Measurements from ENCODE around the gene PSMD12.

DNA sequence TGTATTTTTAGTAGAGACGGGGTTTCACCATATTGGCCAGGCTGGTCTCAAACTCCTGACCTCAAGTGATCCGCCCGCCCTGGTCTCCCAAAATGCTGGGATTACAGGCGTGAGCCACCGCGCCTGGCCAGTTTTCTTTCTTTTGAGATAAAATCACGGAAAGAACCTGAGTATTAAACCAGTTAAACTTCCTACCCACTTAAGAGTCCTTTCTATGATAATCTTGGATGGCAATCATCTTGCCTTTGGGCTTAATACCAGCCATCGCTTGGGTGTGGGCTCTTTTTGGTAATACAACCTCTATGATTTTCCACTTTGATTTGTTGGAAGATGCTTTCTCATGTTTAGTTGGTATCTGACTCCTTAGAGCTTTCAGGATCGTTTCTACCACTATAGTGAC, 34.7 kb upstream of the PSMD12 start:
- TF ChIP-seq, protein P1, sequence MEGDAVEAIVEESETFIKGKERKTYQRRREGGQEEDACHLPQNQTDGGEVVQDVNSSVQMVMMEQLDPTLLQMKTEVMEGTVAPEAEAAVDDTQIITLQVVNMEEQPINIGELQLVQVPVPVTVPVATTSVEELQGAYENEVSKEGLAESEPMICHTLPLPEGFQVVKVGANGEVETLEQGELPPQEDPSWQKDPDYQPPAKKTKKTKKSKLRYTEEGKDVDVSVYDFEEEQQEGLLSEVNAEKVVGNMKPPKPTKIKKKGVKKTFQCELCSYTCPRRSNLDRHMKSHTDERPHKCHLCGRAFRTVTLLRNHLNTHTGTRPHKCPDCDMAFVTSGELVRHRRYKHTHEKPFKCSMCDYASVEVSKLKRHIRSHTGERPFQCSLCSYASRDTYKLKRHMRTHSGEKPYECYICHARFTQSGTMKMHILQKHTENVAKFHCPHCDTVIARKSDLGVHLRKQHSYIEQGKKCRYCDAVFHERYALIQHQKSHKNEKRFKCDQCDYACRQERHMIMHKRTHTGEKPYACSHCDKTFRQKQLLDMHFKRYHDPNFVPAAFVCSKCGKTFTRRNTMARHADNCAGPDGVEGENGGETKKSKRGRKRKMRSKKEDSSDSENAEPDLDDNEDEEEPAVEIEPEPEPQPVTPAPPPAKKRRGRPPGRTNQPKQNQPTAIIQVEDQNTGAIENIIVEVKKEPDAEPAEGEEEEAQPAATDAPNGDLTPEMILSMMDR (IDR thresholded peaks at IDR 0.05): no peak
- TF ChIP-seq ZFX (IDR thresholded peaks at IDR 0.05; ENCODE audit: borderline replicate concordance): no peak

All from 22Rv1 (cell line).